Measurements from ENCODE around the gene HS3ST6. TPM values are rescaled to one million over a fixed set of nuclear protein-coding genes. Genes with fewer than 3 reads are reported as not detected.

The HS3ST6 gene
- total and polyA plus RNA-seq, 2 of the 13 experiments (the other 11 are each of a cell fraction or from before 2014, with no cell fraction given), result not detected

GRCh38 chr16:1942810-1943726 lies 24.9 kb upstream of the HS3ST6 start, which contains the start of gene MSRB1 (continued):
- peak; percentile 37; the same call in 1 of the 2 replicates for TF ChIP-seq ZNF281 (CRISPR knock-in tag; IDR thresholded peaks at IDR 0.05; ENCODE audit: borderline replicate concordance)
- 0 out of 2 replicates have a peak, but pooled peaks have one; percentile 30 for TF ChIP-seq RARG (CRISPR knock-in tag; IDR thresholded peaks at IDR 0.05; ENCODE audit: low read depth)
- peak; percentile 27; the same call in 1 of the 2 replicates for TF ChIP-seq KMT2B (CRISPR knock-in tag; IDR thresholded peaks at IDR 0.05)
- no peak for TF ChIP-seq MED13 (CRISPR knock-in tag; IDR thresholded peaks at IDR 0.05)
- no peak for TF ChIP-seq REPIN1 (CRISPR knock-in tag; IDR thresholded peaks at IDR 0.05; ENCODE audit: borderline replicate concordance, low read depth)
- TF ChIP-seq SNAPC2 (CRISPR knock-in tag; IDR thresholded peaks at IDR 0.05), result no peak
- TF ChIP-seq ZNF337 (CRISPR knock-in tag; IDR thresholded peaks at IDR 0.05; ENCODE audit: borderline replicate concordance, low read depth), result no peak
- no peak; the same call in 1 of the 2 replicates for TF ChIP-seq DZIP1 (CRISPR knock-in tag; IDR thresholded peaks at IDR 0.05)
- TF ChIP-seq FOSL1 (CRISPR knock-in tag; IDR thresholded peaks at IDR 0.05; ENCODE audit: borderline replicate concordance), result no peak
- TF ChIP-seq DDIT3 (CRISPR knock-in tag; IDR thresholded peaks at IDR 0.05), result no peak
- TF ChIP-seq SMC3 (IDR thresholded peaks at IDR 0.05; ENCODE audit: low read length), result no peak
- TF ChIP-seq MAZ (IDR thresholded peaks at IDR 0.05; ENCODE audit: borderline replicate concordance, low read depth, low read length), result peak; percentile 68; the same call in 1 of the 2 replicates
- peak; percentile 82; the same call in 1 of the 2 replicates for TF ChIP-seq MAZ (CRISPR knock-in tag; IDR thresholded peaks at IDR 0.05; ENCODE audit: low read depth)
- TF ChIP-seq JARID2 (CRISPR knock-in tag; IDR thresholded peaks at IDR 0.05; ENCODE audit: insufficient replicate concordance), result no peak
- 0 out of 2 replicates have a peak, but pooled peaks have one; percentile 53 for TF ChIP-seq POGK (CRISPR knock-in tag; conservative IDR thresholded peaks at IDR 0.05)
- no peak for TF ChIP-seq ZUFSP (CRISPR knock-in tag; IDR thresholded peaks at IDR 0.05; ENCODE audit: borderline replicate concordance)
